ENCODE results near the gene BMP5.

BMP5 gene

DNA sequence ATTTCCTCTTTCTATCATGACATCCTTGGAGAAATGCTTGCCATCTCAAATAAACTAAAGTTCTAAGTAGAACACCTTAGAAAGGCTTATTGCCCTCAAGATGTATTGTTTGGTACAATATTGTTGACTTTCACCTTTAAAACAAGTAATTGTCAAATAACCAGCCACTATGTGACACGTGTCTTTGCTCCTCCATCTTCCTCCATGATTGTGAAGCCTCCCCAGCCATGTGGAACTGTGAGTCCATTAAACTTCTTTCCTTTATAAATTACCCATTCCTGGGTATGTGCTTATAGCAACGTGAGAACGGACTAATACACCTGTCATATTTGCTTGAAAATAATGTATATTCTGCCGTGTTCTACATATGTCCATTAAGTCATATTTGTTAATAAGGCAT, 126.5 kb downstream of the BMP5 start:
- no peaks in the 10 kb centered on the region for H3K9me3 ChIP-seq (ENCODE audit: insufficient read depth, low read length)
- H3K79me2 ChIP-seq (ENCODE audit: insufficient read depth, low read length) = no peaks in the 10 kb centered on the region
- H3F3A ChIP-seq (ENCODE audit: insufficient read depth) = no peaks in the 10 kb centered on the region

GRCh38 chr6:55746473-55746872, 128.9 kb downstream of the BMP5 start:
- no peaks in the 10 kb centered on the region for H3K79me2 ChIP-seq (ENCODE audit: insufficient read depth, low read length)
- H3K27me3 ChIP-seq (ENCODE audit: low read length) = no peaks in the 10 kb centered on the region
- H3K4me3 ChIP-seq (ENCODE audit: insufficient read depth, low read length, poor library complexity, severe bottlenecking) = no peak overlapping the region
- H4K20me1 ChIP-seq (ENCODE audit: low read depth, low read length) = no peaks in the 10 kb centered on the region
- TF ChIP-seq EZH2phosphoT487 (conservative IDR thresholded peaks at IDR 0.05; ENCODE audit: low read length) (no peak), CTCF (IDR thresholded peaks at IDR 0.05; ENCODE audit: insufficient read depth, low read length, poor library complexity, severe bottlenecking) (no peak)
- no peaks in the 10 kb centered on the region for H3K9me3 ChIP-seq (ENCODE audit: insufficient read depth, low read length)
- H3K27ac ChIP-seq (ENCODE audit: low read depth, low read length) = no peak overlapping the region
- H3K36me3 ChIP-seq (ENCODE audit: low read length) = no peaks in the 10 kb centered on the region
- no peak overlapping the region for H3K4me2 ChIP-seq (ENCODE audit: low read depth, low read length, poor library complexity, severe bottlenecking)
- no peaks in the 10 kb centered on the region for H3F3A ChIP-seq (ENCODE audit: insufficient read depth)
- no peak overlapping the region for H2AFZ ChIP-seq (ENCODE audit: low read depth, low read length, severe bottlenecking)
- no peak overlapping the region for H3K9ac ChIP-seq (ENCODE audit: low read length)
- H3K9me2 ChIP-seq (replicated peaks; ENCODE audit: insufficient read depth, low read length) = no peaks in the 10 kb centered on the region

More for the DNA sequence above, 126.5 kb downstream of the BMP5 start:
- H2AFZ ChIP-seq (ENCODE audit: low read depth, low read length, severe bottlenecking) = no peak overlapping the region
- no peak overlapping the region for H3K4me3 ChIP-seq (ENCODE audit: insufficient read depth, low read length, poor library complexity, severe bottlenecking)
- no peaks in the 10 kb centered on the region for H3K9me2 ChIP-seq (replicated peaks; ENCODE audit: insufficient read depth, low read length)
- no peak overlapping the region for H3K27ac ChIP-seq (ENCODE audit: low read depth, low read length)
- H3K36me3 ChIP-seq (ENCODE audit: low read length) = no peaks in the 10 kb centered on the region
- no peak overlapping the region for H3K4me2 ChIP-seq (ENCODE audit: low read depth, low read length, poor library complexity, severe bottlenecking)
- no peak overlapping the region for H3K9ac ChIP-seq (ENCODE audit: low read length)
- no peaks in the 10 kb centered on the region for H3K27me3 ChIP-seq (ENCODE audit: low read length)
- no peaks in the 10 kb centered on the region for H4K20me1 ChIP-seq (ENCODE audit: low read depth, low read length)
- TF ChIP-seq EZH2phosphoT487 (conservative IDR thresholded peaks at IDR 0.05; ENCODE audit: low read length) (no peak), CTCF (IDR thresholded peaks at IDR 0.05; ENCODE audit: insufficient read depth, low read length, poor library complexity, severe bottlenecking) (no peak)

DNA sequence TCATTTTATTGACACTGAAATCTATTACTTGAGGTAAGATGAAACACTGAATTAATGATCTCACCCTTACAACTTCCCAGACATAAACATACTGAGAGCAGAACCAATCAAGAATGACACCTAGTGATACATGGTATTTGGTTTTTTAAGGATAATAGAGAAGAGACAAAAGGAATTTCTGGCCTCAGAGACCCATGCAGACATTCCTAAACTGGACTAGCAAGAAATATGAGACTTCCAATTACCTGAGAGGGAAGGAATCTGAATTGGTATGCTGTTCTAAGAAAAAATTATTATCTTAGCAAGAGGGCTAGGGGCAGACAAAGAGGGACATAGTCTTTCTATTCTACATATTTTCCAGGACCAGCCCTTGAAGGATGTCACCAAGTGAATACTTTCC, 141.1 kb downstream of the BMP5 start:
- TF ChIP-seq CTCF (IDR thresholded peaks at IDR 0.05; ENCODE audit: insufficient read depth, low read length, poor library complexity, severe bottlenecking) = no peak
- no peak for TF ChIP-seq EZH2phosphoT487 (conservative IDR thresholded peaks at IDR 0.05; ENCODE audit: low read length)
- H3F3A ChIP-seq (ENCODE audit: insufficient read depth) = no peaks in the 10 kb centered on the region
- no peaks in the 10 kb centered on the region for H3K9me2 ChIP-seq (replicated peaks; ENCODE audit: insufficient read depth, low read length)

More for the DNA sequence above, 141.1 kb downstream of the BMP5 start:
- Histone ChIP-seq H3K27me3 (ENCODE audit: low read length) (no peaks in the 10 kb centered on the region), H3K27ac (ENCODE audit: low read depth, low read length) (no peak overlapping the region), H2AFZ (ENCODE audit: low read depth, low read length, severe bottlenecking) (no peak overlapping the region), H3K4me3 (ENCODE audit: insufficient read depth, low read length, poor library complexity, severe bottlenecking) (no peak overlapping the region), H3K36me3 (ENCODE audit: low read length) (no peaks in the 10 kb centered on the region), H3K9ac (ENCODE audit: low read length) (no peak overlapping the region), H4K20me1 (ENCODE audit: low read depth, low read length) (no peaks in the 10 kb centered on the region), H3K4me2 (ENCODE audit: low read depth, low read length, poor library complexity, severe bottlenecking) (no peak overlapping the region), H3K9me3 (ENCODE audit: insufficient read depth, low read length) (no peaks in the 10 kb centered on the region), H3K79me2 (ENCODE audit: insufficient read depth, low read length) (no peaks in the 10 kb centered on the region)
